Activated T-cell treated with anti-CD3 and anti-CD28 coated beads, Interleukin-2, amount 50 U/mL, for 48 hours (primary cell): ENCODE measurements around the gene EEPD1.
"Not testable (repeated sequence)": the region's sequence is repeated elsewhere in the genome, so short reads cannot be mapped to it uniquely, and the experiment has no call there.

ENCODE experiments used
- DNase-seq, 2 experiments: peaks; one replicate each; pipeline ENCODE4 v3.0.0-alpha.2; 2020

EEPD1 gene

DNA sequence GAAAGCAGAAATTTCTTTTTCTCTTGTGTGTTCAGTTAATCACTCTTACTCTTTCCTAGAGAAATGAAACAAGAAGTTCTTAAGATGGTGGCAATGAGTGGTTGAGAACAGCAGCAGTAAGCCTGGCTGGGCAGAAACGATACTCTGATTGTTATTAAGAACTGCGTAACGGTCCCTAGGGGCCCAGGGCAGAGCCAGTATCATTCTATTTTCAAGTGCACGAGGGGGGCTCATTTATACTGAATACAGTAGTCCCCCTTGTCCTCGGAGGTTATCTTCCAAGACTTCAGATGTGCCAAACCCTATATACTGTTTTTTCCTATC, 64.9 kb downstream of the EEPD1 start:
- DNase-seq = no peak

DNA sequence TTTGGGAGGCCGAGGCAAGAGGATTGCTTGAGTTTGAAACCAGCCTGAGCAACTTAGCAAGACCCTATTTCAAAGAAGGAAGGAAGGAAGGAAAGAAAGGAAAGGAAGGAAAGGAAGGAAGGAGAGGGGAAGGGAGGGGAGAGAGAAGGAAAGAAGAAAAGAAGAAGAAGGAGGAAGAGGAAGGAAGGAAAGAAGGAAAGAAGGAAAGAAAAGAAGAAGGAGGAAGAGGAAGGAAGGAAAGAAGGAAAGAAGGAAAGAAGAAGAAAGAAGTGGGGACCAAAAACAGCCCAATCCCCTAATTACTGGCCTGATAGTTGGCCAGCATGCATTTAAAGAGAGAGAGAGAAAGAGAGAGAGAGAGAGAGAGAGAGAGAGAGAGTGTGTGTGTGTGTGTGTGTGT, 66.4 kb downstream of the EEPD1 start:
- DNase-seq = no peak

DNA sequence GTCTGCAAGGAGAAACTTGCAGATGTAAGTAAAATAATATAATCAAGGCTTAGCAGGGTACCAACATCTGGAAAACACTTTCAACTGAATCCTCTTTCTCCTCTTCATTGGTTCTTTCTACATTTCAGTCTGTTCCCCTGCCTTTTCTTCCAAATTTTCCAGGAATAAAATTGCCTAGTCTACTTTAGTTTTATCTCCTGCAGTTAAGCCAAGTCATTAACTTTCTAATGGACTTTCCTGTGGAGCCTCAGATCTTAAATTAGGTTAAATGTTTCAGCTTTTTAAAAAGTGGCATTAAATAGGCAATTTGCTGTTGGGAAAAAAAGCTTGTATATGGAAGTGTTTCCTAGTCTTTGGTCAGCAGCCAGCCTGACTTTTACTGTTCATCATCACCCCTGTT, 70.8 kb downstream of the EEPD1 start:
- DNase-seq = no peak

DNA sequence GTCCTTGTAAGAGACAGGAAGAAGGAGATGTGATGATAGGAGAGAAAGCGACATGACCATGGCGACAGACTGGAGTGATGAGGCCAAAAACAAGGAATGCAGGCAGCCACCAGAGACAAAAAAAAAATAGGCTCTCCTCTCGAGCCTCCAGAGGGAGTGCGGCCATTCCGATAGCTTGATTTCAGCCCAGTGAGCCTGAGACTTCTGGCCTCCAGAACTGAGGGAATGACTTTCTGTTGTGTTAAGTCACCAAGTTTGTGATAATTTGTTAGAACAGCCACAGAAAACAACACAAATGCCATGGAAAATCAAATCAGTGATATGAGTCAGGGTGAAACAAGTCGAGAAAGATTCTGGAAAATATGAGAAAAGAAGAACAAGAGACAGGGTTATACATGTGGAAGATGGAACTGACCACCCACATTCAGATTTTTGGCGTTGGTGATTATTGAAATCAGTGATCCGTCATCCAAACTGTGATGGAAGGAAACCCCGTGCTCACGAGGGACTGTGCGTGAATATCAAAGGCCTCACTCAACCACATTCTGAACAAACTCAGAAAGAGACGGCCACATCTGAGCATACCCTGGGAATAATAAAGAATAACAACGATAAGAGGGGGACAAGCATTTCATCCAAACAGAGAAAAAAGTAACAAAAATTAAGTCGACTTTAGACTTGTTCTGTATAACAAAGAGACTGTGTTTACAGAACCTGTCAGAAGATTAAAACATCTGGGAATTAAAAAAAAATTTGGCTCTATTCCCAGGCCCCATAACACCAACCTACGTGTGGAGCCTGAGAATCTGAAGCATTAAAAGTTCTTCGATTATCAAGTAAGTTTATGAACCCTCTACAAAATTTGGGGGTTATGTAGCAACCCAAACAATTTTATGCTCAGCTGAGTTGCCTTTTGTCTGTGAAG, 72.1 kb downstream of the EEPD1 start:
- DNase-seq = no peak

DNA sequence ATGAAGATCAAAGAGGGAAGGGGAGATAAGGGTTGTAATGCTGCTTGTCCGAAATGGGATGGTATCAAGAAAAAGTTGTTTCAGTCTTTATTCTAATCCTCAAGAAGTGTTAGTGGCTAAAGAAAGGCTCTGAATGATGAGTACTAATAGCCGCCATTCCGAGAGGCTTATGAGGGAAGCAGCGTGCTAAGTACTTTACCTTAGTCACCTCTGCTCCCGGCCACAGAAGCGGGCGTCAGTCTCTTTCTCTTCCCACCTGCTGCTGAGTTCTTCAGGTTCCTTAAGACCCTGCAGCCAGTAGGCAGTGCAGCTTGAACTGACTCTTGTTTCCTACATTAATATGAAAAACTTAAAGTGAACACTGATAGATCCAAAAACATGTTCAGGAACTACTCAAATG, 73.1 kb downstream of the EEPD1 start:
- no peak for DNase-seq

DNA sequence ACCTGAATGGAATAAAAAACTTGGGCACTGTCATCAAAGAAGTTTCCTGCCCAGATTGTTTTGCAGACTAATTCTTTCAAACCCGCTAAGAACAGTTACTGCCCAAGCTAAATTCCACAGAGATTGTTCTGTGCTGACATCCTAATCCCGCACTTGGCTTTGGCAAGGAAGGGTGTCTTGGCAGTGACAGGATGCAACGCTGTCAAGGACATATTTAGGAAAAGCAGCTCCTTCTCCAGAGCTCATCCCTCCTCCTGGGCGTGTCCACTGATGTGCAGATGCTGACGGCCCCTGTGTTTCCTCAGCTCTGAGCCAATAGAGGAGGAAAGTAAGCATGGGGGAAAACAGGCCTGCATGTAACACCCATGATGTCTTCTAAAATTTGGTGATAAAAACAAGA, 74.2 kb downstream of the EEPD1 start:
- DNase-seq = no peak

DNA sequence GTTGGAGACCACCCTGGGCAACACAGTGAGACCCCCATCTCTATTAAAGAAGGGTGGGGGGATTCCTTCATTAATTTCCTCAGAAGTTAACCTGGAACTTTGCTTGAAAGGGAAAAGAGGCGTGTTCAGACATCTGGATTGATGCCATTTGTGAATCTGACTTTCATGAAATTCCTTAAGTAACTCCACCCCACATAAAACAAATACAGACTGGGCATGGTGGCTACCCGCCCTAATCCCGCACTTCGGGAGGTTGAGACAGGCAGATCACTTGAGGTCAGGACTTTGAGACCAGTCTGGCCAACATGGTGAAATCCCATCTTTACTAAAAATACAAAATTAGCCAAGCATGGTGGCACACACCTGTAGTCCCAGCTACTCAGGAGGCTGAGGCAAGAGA, 75.0 kb downstream of the EEPD1 start:
- DNase-seq = no peak

DNA sequence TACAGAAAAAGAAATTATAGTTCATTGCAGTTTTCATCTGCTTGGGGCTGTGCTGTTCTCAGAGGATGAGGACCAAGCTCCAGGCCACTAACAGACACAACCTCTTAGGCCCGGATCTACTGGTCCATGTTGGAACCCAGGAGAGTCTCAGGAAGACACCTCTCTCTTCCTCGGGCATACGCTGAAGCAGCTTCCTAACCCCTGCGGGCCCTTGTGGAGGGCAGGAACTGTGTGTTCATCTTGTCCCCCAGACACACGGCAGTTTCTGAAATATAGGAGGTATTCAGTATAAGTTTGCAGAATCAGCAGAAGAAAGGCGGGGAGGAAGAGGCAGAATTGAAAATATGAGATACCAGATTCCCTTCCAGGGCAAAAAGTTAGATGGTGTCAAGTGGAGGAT, 78.4 kb downstream of the EEPD1 start:
- DNase-seq = no peak

DNA sequence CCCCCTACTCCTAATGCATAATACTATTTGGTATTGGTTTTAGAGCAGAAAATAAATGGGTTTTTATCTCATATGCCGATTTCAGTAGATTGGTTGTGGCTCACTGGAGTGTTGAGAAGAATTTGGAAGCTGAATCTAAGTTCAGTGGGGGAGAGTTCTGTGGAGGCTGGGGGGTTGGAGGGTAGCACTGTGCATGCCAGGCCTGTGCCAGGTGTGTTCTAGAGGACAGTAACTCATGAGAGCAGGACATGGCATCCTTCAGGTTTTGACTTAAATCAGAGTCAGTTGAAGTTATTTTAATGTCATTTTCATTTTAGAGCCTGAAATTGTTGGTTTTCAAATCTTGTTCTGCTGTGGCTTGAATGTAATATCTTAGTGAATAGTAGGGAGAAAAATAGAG, 79.5 kb downstream of the EEPD1 start:
- DNase-seq = no peak

DNA sequence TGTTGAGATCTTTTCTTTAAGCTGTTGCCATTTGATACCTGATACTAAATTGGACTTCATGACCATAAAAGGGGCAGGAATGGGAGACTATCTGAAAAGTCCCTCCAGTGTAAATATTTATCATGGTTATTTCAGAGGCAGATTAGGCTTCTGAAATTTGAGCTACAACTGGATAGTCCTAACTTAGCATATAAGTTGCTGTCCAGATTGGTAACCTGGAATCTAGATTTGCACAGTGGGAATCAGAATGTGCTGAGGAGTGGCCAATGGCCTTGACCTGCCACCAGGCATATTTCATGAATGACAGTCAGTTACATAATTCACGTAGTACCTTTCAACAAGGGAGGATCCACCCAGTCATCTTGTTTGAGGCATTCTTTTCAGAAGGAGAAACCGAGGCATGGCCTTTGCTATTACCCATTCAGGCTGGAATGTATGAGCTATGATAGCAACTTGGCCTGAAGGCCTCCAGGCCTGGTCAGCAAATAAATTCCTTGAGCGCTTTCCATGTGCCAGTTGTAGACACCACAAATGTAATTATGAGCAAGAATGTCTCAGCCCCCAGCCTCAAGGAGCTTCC, 80.0 kb downstream of the EEPD1 start:
- DNase-seq = no peak

DNA sequence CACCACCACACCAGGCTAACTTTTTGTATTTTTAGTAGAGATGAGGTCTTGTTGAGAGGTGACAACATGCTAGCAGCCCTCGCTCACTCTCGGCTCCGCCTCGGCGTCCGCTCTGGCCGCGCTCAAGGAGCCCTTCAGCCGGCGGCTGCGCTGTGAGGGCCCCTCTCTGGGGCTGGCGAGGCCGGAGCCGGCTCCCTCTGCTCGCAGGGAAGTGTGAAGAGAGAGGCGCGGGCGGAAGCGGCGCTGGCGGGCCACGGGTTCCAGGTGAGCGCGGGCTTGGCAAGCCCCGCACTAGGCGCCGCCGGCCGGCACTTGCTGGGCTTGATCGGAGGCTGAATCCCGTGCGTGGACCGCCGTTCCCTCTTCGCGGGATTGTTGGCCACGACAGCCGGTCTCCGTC, 83.0 kb downstream of the EEPD1 start:
- DNase-seq = no peak

DNA sequence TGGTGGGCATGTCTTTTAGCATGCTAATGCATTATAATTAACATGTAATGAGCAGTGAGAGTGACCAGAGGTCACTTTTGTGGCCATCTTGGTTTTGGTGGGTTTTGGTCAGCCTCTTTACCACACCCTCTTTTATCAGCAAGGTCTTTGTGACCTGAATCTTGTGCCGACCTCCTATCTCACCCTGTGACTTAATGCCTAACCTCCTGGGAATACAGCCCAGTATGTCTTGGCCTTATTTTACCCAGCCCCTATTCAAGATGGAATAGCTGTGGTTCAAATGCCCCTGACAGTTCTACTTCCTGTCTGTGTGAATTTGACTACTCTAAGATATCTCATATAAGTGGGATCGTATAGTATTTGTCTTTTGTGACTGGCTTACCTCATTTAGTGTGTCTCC, 85.1 kb downstream of the EEPD1 start:
- DNase-seq = no peak

DNA sequence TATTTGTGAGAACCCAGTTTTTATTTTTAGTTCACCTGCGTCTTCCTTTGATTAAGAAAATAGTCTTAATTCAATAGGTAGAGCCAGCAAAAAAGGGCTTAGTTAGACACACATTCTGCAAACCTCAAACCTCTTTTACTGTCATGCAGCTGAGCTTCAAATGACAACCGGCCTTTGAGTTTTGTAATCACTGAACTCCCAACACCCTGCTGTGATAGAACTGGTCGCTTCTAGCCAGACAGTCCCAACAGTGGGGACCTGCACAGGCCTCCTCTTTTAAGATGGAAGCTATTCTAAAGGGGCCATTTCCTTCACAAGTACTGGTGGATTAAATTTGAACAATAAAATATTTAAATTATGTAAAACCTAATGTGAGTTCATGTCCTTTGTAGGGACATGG, 90.3 kb downstream of the EEPD1 start:
- DNase-seq = not testable (repeated sequence)

DNA sequence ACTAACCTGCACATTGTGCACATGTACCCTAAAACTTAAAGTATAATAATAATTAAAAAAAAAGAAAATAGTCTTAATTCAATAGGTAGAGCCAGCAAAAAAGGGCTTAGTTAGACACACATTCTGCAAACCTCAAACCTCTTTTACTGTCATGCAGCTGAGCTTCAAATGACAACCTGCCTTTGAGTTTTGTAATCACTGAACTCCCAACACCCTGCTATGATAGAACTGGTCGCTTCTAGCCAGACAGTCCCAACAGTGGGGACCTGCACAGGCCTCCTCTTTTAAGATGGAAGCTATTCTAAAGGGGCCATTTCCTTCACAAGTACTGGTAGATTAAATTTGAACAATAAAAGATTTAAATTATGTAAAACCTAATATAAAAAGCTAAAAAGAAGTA, 90.9 kb downstream of the EEPD1 start:
- DNase-seq = not testable (repeated sequence)

DNA sequence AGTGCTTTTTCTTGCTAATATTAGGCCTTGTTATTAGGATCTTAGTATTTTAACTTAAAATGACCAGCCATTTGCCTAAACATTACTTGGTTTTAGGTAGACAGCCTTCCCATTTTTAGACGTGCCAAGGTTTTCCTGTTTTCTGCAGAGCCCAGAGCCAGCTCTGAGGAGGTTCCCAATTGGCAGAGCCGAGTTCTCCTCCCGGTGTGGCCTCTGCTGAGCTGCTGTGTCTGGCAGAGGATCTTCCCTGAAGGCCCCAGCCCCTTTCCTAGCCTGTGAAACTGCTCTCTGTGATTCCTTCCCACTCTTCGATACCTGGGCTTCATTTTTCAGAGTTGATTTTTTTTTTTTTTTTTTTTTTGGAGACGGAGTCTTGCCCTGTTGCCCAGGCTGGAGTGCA, 91.4 kb downstream of the EEPD1 start:
- DNase-seq = no peak

DNA sequence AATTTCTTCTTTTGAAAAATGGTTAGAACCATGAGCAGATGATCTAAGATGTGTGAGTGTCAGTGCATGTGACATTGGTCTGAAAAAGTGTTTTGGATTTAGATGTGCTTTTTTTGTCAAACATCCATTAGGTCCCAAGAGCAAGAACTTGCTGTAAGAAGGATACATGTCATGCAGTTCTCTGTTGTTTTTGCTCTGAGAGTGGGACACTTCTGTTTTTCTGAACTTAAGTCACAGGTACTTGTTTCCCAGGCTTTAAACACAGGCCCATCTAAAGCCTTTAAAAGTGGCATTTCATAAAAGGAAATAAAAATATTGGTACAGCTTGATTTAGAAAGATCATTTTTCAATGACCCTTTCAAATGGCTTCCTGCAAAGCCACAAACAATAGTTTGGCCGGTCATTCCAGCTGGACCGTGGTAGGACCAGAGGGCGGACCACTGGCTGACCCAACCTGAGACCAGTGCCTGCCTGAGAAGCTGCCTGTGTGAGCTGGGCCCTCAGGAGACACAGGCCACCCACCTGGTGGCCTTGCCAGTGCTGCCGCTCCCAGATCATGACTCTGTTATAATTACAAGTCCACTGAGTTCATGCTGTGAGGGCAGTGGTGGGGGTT, 92.7 kb downstream of the EEPD1 start:
- DNase-seq = no peak

DNA sequence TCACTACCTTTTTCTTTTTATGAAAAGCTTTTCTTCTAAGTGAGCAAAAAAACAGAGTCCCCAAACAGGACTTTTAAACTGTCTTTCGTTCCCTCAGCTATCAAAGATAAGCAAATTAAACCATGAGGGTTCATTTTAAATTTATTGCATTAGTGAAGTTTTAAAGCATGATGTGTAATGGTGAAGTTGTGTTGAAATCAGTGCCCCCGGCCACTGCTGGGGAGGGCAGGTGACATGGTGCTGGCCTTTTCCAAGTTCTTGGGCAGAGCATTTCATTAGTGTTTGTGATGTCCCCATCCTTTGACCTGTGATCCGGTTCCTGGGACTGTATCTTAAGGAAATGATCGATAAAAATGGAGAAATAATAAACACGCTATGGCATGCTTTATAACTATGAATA, 96.0 kb downstream of the EEPD1 start:
- no peak for DNase-seq

DNA sequence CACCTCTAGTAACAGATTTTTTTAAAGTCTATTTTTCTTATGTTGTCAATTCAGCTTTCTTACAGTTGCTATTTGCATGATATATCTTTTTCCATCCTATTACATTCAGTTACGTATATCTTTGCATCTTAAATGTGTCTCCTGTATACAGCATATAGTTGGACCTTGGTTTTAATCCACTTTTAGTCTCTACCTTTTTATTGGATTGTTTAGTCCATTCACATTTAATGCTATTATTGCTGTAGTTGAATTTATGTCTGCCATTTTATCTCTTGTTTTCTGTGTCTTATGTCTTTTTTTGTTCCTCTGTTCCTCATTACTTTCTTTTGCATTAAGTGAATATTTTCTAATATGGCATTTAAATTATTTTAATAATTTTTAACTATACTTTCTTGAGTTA, 100.6 kb downstream of the EEPD1 start:
- no peak for DNase-seq

DNA sequence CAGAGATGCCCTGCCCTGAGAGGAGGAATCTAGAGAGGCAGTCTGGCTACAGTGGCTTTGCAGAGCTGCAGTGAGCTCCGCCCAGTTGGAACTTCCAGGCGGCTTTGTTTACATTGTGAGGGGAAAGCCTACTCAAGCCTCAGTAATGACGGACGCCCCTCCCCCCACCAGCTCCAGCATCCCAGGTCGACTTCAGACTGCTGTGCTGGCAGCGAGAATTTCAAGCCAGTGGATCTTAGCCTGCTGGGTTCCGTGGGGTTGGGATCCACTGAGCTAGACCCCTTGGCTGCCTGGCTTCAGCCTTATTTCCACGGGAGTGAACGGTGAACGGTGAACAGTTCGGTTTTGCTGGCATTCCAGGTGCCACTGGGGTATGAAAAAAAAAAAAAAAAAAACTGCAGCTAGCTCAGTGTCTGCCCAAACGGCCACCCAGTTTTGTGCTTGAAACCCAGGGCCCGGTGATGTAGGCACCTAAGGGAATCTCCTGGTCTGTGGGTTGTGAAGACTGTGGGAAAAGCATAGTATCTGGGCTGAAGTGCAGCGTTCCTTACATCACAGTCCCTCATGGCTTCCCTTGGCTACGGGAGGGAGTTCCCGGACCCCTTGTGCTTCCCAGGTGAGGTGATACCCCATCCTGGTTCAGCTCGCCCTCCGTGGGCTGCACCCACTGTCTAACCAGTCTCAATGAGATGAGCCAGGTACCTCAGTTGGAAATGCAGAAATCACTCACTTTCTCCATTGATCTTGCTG, 105.6 kb downstream of the EEPD1 start:
- DNase-seq = not testable (repeated sequence)

DNA sequence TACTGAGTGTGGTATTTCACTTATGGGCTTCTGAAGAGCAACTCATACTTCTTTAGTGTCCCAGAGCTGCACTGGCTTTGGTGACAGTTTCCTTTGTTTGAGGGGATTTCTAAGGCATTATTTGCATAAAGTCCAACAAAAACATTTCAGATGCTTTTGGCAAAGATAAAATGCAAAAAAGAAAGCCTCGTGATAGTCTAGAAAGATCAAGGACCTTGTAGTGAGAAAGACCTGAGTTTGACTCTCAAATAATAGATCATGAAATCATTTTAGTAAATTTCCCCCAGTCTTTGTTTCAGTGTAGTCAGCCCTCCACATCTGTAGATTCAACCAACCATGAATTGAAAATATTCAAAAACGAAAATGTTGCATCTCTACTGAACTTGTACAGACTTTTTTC, 107.4 kb downstream of the EEPD1 start:
- DNase-seq = no peak

DNA sequence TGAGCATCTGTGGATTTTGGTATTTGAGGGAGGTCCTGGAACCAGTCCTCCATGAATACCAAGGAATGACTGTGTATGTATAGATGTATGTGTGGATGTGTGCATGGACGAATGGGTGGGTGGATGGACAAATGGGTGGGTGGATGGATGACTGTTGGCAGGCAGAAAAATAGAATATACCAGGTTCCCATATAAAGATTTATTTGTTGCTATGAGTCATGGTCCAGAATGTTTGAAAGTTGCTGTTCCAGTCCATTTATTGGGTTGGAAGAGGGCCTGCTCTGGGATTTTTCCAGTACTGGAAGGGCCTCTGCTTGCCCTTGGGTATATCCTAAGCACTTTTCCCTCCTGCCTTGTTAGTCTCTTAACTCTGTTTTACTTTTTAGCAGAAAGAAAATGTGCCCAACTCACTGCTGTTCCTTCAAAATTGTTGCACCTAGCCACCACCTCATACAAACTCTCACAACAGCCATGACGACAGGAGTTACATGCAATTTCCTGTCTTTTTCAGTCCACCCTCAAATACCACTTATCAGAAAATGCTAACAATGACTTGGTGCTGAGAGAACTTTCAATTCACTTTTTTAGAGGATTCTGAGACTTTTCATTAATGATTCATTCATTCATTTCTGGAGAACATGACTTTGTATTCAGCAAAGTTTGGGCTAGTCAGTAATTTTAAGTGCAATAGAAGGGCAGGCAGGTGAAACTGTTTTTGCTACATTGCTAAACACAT, 108.1 kb downstream of the EEPD1 start:
- DNase-seq = no peak

DNA sequence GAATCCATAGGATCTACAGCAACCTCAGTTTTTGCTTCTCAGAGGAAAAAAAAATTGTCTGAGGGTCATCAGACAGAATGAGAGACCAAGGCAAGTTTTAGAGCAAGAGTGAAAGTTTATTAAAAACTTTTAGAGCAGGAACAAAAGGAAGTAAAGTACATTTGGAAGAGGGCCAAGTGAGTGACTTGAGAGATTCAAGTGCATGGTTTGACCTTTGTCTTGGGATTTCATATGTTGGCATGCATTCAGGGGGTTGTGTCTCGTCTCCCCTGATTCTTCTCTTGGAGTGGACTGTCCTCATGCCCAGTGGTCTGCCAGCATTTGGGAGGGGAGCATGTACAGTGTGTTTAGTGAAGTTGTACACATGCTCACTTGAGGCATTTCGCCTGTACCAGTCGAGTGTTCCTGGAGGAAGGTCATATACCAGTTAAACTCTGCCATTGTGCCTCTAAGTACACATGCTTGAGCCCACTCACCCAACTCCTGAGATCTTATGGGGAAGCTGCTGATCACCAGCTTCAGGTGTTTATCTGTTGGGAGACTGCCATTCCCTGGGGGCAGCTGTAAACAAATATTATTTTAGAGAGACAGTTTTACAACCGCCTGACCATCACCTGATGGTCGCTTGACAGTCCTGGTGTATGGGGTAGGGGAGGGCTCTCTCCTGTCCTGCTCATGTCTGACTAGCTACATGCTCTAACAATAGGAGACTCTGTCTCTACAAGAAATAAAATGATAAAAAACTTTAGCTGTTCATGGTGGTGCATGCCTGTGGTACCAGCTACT, 109.4 kb downstream of the EEPD1 start:
- no peak for DNase-seq
